Ovary (tissue), 9 donors: ENCODE data around the gene BTN1A1. TPM values are rescaled to one million over a fixed set of nuclear protein-coding genes. Genes with fewer than 3 reads are reported as not detected.

Experiments used
- DNase-seq, 5 donors: peaks; one replicate each; pipeline ENCODE4 v3.0.0-alpha.2; 2019 to 2020
- H3K27ac ChIP-seq, 2 donors: fragments of 200-600 bp; one replicate each; pipeline versions ENCODE4 v1.5.1 to v1.8.0; 2019 to 2022
- H3K27me3 ChIP-seq: fragments of 200-600 bp; one replicate; pipeline ENCODE4 v1.8.0; 2022
- H3K36me3 ChIP-seq: fragments of 200-600 bp; sonication (generic); one replicate; pipeline ENCODE4 v1.5.1; 2019
- H3K4me1 ChIP-seq: one replicate; pipeline ENCODE4 v1.8.1; 2013; ENCODE audit warnings: mild to moderate bottlenecking, moderate library complexity; ENCODE audit not compliant: insufficient read depth
- H3K4me3 ChIP-seq: fragments of 200-600 bp; sonication (generic); one replicate; pipeline ENCODE4 v1.5.1; 2017
- H3K9me3 ChIP-seq, 2 donors: fragments of 200-600 bp in 1 of 2; sonication (generic) in 1 of 2; one replicate each; pipeline versions ENCODE4 v1.5.1 to v1.8.1; 2013 to 2019; ENCODE audit warnings: mild to moderate bottlenecking in 1 of 2, moderate library complexity in 1 of 2
- CTCF ChIP-seq, 3 donors: fragments of 450-650 bp in 2 of 3; fragments of 200-600 bp in 1 of 3; IDR thresholded peaks; one replicate each; pipeline versions ENCODE4 v1.5.1 to v1.8.0; 2016 to 2022; ENCODE audit warnings: antibody characterized with exemption in 3 of 3, mild to moderate bottlenecking in 1 of 3
- EP300 ChIP-seq: sonication (generic); formaldehyde crosslinking; IDR thresholded peaks from one replicate; pipeline ENCODE4 v1.6.1; 2017; ENCODE audit warnings: antibody characterized with exemption
- POLR2A ChIP-seq: fragments of 450-650 bp; IDR thresholded peaks from one replicate; pipeline ENCODE4 v1.6.1; 2017; ENCODE audit warnings: antibody characterized with exemption, mild to moderate bottlenecking, moderate library complexity
- WGBS, 3 donors: extraction: QIAGEN DNeasy Blood & Tissue Kit in 1 of 3; methylation state at CpG; one replicate each; pipeline versions ENCODE4 v1.1.5 to v1.1.7; 2013 to 2017; 5-methylcytosine and 5-hydroxymethylcytosine counted together
- intact Hi-C, 4 donors: fragments of 100-400 bp; cut with DNase I; formaldehyde crosslinking; loops; one replicate each; pipeline versions ENCODE4 v1.11.0 to v1.15.1; 2022 to 2023
- polyA plus RNA-seq, 2 donors: library from polyadenylated mRNA; stranded (reverse); fragments of 200-250 nt in 1 of 2; fragments of 350-450 nt in 1 of 2; fragmentation: Illumina TruSeq in 1 of 2; extraction: RNeasy Lipid Tissue Mini Kit (QIAGEN cat#74804) in 1 of 2; gene quantifications; one replicate each; pipeline ENCODE4 v1.2.3, GENCODE V29; 2013 to 2014
- total RNA-seq, 7 donors: library from RNA; depleted of rRNA in 2 of 7; stranded (reverse); fragments of >200 nt in 2 of 7; fragmentation: NEBNext Ultra II Directional in 3 of 7; extraction: Animal tissue kit (Norgen Biotek cat#: 25700) in 3 of 7; gene quantifications; one replicate each; pipeline versions ENCODE4 v1.1.0 to v1.2.4, GENCODE V29; 2016 to 2023
- donor health status: DM: no; HTN: no; CAD: no; lungs with moderate emphysema.
- donor health status: DM: no; HTN: no; CAD: no.
- donor health status: Bipolar disorder and iron deficiency.
- donor health status: DM: yes; HTN: yes; CAD: no.
- donor health status: DM: no; HTN: no; CAD: no.
- donor health status: DM: yes; HTN: yes; CAD: no.

The BTN1A1 gene
- total and polyA plus RNA-seq, 9 donors: 0.02 to 0.05 TPM; not detected in 7

- Histone ChIP-seq H3K27me3 (no peaks in the 10 kb centered on the region), H3K4me1 (no peaks in the 10 kb centered on the region), H3K36me3 (no peaks in the 10 kb centered on the region), H3K9me3 (no peaks in the 10 kb centered on the region), H3K27ac (no peak overlapping the region), H3K4me3 (peak overlapping the region; percentile 44)
- no peak for TF ChIP-seq CTCF (IDR thresholded peaks at IDR 0.05)
- no peak for TF ChIP-seq EP300
- no peak for TF ChIP-seq POLR2A
- 2 to 3% (median 2%) methylated on average over 42 of the region's 42 CpGs for WGBS, 3 donors
- intact Hi-C loops: loop anchor here in 1 of 4 donors (10.0 kb wide), 1 partner anchor 924 kb away; the partner anchor contains the start of gene ZNF184
- peak; percentile 59 to 78 (median 69) for DNase-seq
Measured at GRCh38 chr6:26550250-26550993, 50.3 kb downstream of the BTN1A1 start.

GRCh38 chr6:26552205-26552604 is 52.1 kb downstream of the BTN1A1 start:
- Histone ChIP-seq H3K27ac (no peak overlapping the region), H3K27me3 (no peaks in the 10 kb centered on the region), H3K9me3 (no peaks in the 10 kb centered on the region), H3K4me3 (no peak overlapping the region), H3K4me1 (peaks cover 3% of the 10 kb centered on the region), H3K36me3 (no peaks in the 10 kb centered on the region)
- no peak for TF ChIP-seq POLR2A
- TF ChIP-seq EP300: no peak
- no peak for TF ChIP-seq CTCF (IDR thresholded peaks at IDR 0.05)
- 88 to 89% (median 88%) methylated on average over 10 of the region's 10 CpGs for WGBS, 3 donors
- intact Hi-C loops: loop anchor here in 2 of 4 donors (2.0 to 10.0 kb wide), 2 partner anchors 15 to 923 kb away; partner anchors contain the start of gene ZNF184 (in 1 of the 2)
- DNase-seq: no peak

- peaks cover 3% of the 10 kb centered on the region for H3K4me1 ChIP-seq
- intact Hi-C loops: loop anchor here in 2 of 4 donors (2.0 to 10.0 kb wide), 2 partner anchors 16 to 922 kb away; partner anchors contain the start of gene ZNF184 (in 1 of the 2)
- H3K27ac ChIP-seq: peak overlapping the region; percentile 32 to 72
- peak overlapping the region; percentile 46 for H3K4me3 ChIP-seq
- DNase-seq: no peak
- H3K9me3 ChIP-seq: no peaks in the 10 kb centered on the region
- no peaks in the 10 kb centered on the region for H3K27me3 ChIP-seq
- 40 to 52% (median 51%) methylated on average over 11 of the region's 11 CpGs for WGBS, 3 donors
- no peaks in the 10 kb centered on the region for H3K36me3 ChIP-seq
- no peak for TF ChIP-seq POLR2A
- no peak for TF ChIP-seq EP300
- no peak for TF ChIP-seq CTCF (IDR thresholded peaks at IDR 0.05)
Measured at GRCh38 chr6:26552640-26553188, 52.6 kb downstream of the BTN1A1 start.

GRCh38 chr6:26553264-26553634 is 53.1 kb downstream of the BTN1A1 start:
- no peaks in the 10 kb centered on the region for H3K36me3 ChIP-seq
- peak overlapping the region; percentile 46 for H3K4me3 ChIP-seq
- TF ChIP-seq EP300 (no peak), POLR2A (no peak), CTCF (IDR thresholded peaks at IDR 0.05) (no peak)
- H3K27me3 ChIP-seq: no peaks in the 10 kb centered on the region
- WGBS, 3 donors: 0 to 2% (median 1%) methylated on average over 13 of the region's 13 CpGs
- intact Hi-C loops: loop anchor here in 2 of 4 donors (2.0 to 10.0 kb wide), 2 partner anchors 16 to 922 kb away; partner anchors contain the start of gene ZNF184 (in 1 of the 2)
- H3K27ac ChIP-seq: peak overlapping the region; percentile 64 to 72
- no peaks in the 10 kb centered on the region for H3K9me3 ChIP-seq
- peak; percentile 70 to 84 (median 82) for DNase-seq
- peaks cover 3% of the 10 kb centered on the region for H3K4me1 ChIP-seq
